Measurements from ENCODE around the gene TAF11L8.
"Not testable (repeated sequence)": the region's sequence is repeated elsewhere in the genome, so short reads cannot be mapped to it uniquely, and the experiment has no call there.

TAF11L8 gene

GRCh38 chr5:17590860-17591259 lies at the start of gene TAF11L8:
Gene TAF11L8, minus strand, starts transcription at chr5:17590960.
- DNase-seq: not testable (repeated sequence)

DNA sequence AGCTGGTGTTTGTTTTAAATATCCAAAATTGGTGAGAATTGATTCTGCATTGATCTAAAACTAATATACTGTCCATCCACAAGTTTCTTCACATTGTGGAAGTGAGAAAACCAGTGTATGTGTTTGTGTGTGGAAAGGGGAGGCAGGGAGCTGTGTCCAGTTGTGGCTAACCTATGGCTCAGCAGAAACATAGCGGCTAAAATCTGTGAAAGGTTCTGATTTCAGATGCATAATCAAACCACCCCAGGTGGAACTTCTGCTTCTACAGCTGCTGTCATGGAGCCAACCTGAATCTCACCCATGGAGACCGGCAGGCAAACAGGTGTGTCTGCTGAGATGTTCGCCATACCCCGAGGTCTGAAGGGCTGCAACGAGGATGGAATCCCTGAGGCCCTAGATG lies 43.4 kb upstream of the TAF11L8 start, which contains the start of gene TAF11L14:
TAF11L14 (plus strand) TSS at position 301 of the 400 bp plus-strand sequence.
- DNase-seq: no peak

DNA sequence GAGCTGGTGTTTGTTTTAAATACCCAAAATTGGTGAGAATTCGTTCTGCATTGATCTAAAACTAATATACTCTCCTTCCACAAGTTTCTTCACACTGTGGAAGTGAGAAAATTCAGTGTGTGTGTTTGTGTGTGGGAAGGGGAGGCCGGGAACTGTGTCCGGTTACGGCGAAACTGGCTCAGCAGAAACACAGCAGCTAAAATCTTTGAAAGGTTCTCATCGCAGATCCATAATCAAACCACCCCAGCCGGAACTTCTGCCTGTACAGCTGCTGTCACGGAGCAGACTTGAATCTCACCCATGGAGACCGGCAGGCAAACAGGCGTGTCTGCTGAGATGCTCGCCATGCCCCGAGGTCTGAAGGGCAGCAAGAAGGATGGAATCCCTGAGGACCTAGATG lies 41.0 kb upstream of the TAF11L8 start, which contains the start of gene TAF11L13:
TAF11L13 (plus strand) TSS at position 301 of the 400 bp plus-strand sequence.
- not testable (repeated sequence) for DNase-seq

DNA sequence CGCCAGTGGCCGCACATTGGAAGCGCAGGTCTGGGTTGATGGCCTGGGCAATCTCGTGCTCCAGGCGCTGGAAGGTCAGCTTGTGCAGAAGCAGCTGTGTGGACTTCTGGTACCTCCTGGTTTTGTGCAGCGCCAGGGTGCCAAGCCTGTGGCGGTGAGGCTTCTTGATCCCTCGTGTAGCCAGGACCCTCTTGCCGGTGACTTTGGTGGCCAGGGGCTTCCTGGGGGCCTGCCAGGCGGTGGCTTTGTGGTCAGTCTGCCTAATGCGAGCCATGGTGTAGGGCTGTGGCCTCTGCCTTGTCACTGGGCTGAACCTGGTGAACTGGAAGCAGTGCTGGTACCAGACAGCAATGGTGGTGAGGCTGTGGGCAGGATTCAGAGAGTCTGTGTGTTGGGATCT lies 34.9 kb upstream of the TAF11L8 start:
- no peak for DNase-seq

DNA sequence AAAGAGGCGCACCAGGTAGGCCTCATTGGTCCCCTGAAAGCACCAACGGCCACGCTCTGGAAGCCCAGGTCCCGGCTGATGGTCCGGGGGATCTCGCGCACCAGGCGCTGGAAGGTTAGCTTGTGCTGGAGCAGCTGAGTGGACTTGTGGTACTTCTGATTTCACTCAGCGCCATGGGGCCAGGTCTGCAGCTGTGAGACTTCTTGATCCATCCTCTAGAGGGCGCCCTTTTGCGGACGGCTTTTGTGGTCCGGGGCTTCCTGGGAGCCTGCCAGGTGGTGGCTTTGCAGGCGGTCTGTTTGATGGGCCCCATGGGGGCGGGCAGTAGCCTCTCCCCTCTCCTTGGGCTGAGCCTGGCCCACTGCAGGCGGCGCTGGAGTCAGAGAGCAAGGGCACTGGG lies 29.9 kb upstream of the TAF11L8 start:
- peak; percentile 1 for DNase-seq

- DNase-seq: no peak
These were observed 28.6 kb upstream of the TAF11L8 start for GRCh38 chr5:17619354-17619753.

- no peak for DNase-seq
These were observed 24.3 kb upstream of the TAF11L8 start for GRCh38 chr5:17614872-17615605.

DNA sequence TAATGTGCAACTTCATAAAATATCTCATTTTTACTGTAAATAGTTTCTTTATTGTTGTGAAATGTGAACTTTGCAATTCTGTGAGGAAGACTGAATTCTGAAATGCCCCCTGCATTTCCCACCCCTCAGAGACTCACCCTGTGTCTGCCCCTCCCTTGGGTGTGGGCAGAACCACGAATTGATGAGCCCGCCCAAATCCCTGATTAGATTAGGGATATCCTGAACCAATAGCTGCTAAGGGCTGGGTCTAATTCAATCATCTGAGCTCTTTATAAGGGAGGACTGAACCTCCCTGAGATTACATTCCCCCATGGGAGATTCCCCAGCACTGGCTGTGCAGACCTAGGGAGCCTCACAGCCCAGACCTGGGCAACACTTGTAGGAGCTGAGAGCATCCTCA lies 19.3 kb upstream of the TAF11L8 start, which contains the start of gene TAF11L12:
TAF11L12 (plus strand) TSS at position 301 of the 400 bp plus-strand sequence.
- DNase-seq: peak; percentile 27

DNA sequence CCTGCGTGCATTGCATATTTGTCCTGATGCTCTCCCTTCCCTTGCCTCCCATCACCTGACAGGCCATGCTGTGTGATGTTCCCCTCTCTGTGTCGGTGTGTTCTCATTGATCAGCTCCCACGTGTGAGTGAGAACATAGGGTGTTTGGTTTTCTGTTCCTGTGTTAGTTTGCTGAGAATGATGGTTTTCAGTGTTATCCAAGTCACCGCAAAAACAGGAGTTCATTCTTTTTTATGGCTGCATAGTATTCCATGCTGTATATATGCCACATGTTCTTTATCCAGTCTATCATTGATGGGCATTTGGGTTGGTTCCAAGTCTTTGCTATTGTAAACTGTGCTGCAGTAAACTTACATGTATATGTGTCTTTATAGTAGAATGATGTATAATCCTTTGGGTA lies 16.7 kb upstream of the TAF11L8 start:
- DNase-seq: not testable (repeated sequence)

- no peak for DNase-seq
These were observed 14.2 kb upstream of the TAF11L8 start for GRCh38 chr5:17604951-17605350.

GRCh38 chr5:17603880-17604279 lies 13.1 kb upstream of the TAF11L8 start, which contains the start of gene TAF11L11:
Gene TAF11L11, plus strand, starts transcription at chr5:17604183.
- DNase-seq: peak; percentile 0

DNA sequence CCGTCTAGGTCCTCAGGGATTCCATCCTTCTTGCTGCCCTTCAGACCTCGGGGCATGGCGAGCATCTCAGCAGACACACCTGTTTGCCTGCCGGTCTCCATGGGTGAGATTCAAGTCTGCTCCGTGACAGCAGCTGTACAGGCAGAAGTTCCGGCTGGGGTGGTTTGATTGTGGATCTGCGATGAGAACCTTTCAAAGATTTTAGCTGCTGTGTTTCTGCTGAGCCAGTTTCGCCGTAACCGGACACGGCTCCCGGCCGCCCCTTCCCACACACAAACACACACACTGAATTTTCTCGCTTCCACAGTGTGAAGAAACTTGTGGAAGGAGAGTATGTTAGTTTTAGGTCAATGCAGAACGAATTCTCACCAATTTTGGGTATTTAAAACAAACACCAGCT lies 7.0 kb upstream of the TAF11L8 start, which contains the start of gene TAF11L10:
TAF11L10 (minus strand) TSS at position 101 of the 400 bp plus-strand sequence.
- DNase-seq: not testable (repeated sequence)

DNA sequence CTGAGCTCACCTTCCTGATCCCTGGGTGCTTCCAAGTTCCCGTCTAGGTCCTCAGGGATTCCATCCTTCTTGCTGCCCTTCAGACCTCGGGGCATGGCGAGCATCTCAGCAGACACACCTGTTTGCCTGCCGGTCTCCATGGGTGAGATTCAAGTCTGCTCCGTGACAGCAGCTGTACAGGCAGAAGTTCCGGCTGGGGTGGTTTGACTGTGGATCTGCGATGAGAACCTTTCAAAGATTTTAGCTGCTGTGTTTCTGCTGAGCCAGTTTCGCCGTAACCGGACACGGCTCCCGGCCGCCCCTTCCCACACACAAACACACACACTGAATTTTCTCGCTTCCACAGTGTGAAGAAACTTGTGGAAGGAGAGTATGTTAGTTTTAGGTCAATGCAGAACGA lies 3.5 kb upstream of the TAF11L8 start, which contains the start of gene TAF11L9:
TAF11L9 (minus strand) TSS at position 140 of the 400 bp plus-strand sequence.
- not testable (repeated sequence) for DNase-seq

GRCh38 chr5:17585658-17586057 lies 5.1 kb downstream of the TAF11L8 start, which contains the start of gene TAF11L7:
Gene TAF11L7, minus strand, starts transcription at chr5:17585758.
- not testable (repeated sequence) for DNase-seq
